Right atrium auricular region (tissue), 2 donors: ENCODE data around the gene ZCCHC7. TPM values are rescaled to one million over a fixed set of nuclear protein-coding genes. Genes with fewer than 3 reads are reported as not detected.

Experiments
- DNase-seq: peaks from one replicate; pipeline ENCODE4 v3.0.0-alpha.2; 2019; ENCODE audit warnings: low spot score
- H3K27ac ChIP-seq, 2 donors: fragments of 200-600 bp; sonication (generic); 1 replicate in 1 of 2; 2 replicates in 1 of 2; pipeline ENCODE4 v1.5.1; 2016 to 2019
- H3K27me3 ChIP-seq, 2 donors: fragments of 200-600 bp; sonication (generic); one replicate each; pipeline versions ENCODE4 v1.5.1 to v1.6.0; 2017 to 2019
- H3K36me3 ChIP-seq: fragments of 200-600 bp; sonication (generic); one replicate; pipeline ENCODE4 v1.5.1; 2016
- H3K4me1 ChIP-seq, 2 donors: fragments of 200-600 bp; sonication (generic); one replicate each; pipeline versions ENCODE4 v1.5.1 to v1.6.0; 2017 to 2019
- H3K4me3 ChIP-seq, 2 donors: fragments of 200-600 bp; sonication (generic); 1 replicate in 1 of 2; 2 replicates in 1 of 2; pipeline ENCODE4 v1.5.1; 2017 to 2019; ENCODE audit warnings: mild to moderate bottlenecking in 1 of 2, moderate library complexity in 1 of 2
- H3K9me3 ChIP-seq, 2 donors: fragments of 200-600 bp; sonication (generic); one replicate each; pipeline ENCODE4 v1.5.1; 2019
- CTCF ChIP-seq, 2 donors: fragments of 200-600 bp; sonication (generic); IDR thresholded peaks; one replicate each; pipeline ENCODE4 v1.5.1; 2019; ENCODE audit warnings: antibody characterized with exemption in 2 of 2
- total RNA-seq, 2 donors: library from RNA; depleted of rRNA; stranded (reverse); fragments of >200 nt; gene quantifications; one replicate each; pipeline ENCODE4 v1.1.0, GENCODE V29; 2016

ZCCHC7 gene
- total RNA-seq, 2 donors from 2014 or later, result 8.1 to 8.6 TPM

- Histone ChIP-seq H3K27ac (no peak overlapping the region), H3K36me3 (no peaks in the 10 kb centered on the region), H3K4me3 (no peak overlapping the region), H3K4me1 (no peaks in the 10 kb centered on the region), H3K27me3 (no peaks in the 10 kb centered on the region), H3K9me3 (no peaks in the 10 kb centered on the region)
- no peak for DNase-seq
- no peak for TF ChIP-seq CTCF (IDR thresholded peaks at IDR 0.05)
Observed at GRCh38 chr9:37364136-37364535, 243.8 kb downstream of the ZCCHC7 start.

- H3K36me3 ChIP-seq, result no peaks in the 10 kb centered on the region
- no peak for TF ChIP-seq CTCF (IDR thresholded peaks at IDR 0.05)
- H3K27ac ChIP-seq, result no peak overlapping the region
- no peaks in the 10 kb centered on the region for H3K4me1 ChIP-seq
- H3K9me3 ChIP-seq, result no peaks in the 10 kb centered on the region
- H3K27me3 ChIP-seq, result no peaks in the 10 kb centered on the region
- no peak overlapping the region for H3K4me3 ChIP-seq
- DNase-seq, result no peak
Observed at GRCh38 chr9:37364751-37365360, 244.5 kb downstream of the ZCCHC7 start.

GRCh38 chr9:37369671-37370070 lies 249.3 kb downstream of the ZCCHC7 start:
- H3K27me3 ChIP-seq, result no peaks in the 10 kb centered on the region
- no peaks in the 10 kb centered on the region for H3K9me3 ChIP-seq
- H3K4me3 ChIP-seq, result no peak overlapping the region
- TF ChIP-seq CTCF (IDR thresholded peaks at IDR 0.05), result no peak
- no peaks in the 10 kb centered on the region for H3K36me3 ChIP-seq
- no peaks in the 10 kb centered on the region for H3K4me1 ChIP-seq
- no peak for DNase-seq
- H3K27ac ChIP-seq, result no peak overlapping the region

- H3K4me3 ChIP-seq, result no peak overlapping the region
- no peaks in the 10 kb centered on the region for H3K36me3 ChIP-seq
- no peak for TF ChIP-seq CTCF (IDR thresholded peaks at IDR 0.05)
- H3K27me3 ChIP-seq, result no peaks in the 10 kb centered on the region
- no peaks in the 10 kb centered on the region for H3K4me1 ChIP-seq
- no peaks in the 10 kb centered on the region for H3K9me3 ChIP-seq
- no peak overlapping the region for H3K27ac ChIP-seq
- DNase-seq, result no peak
Observed at GRCh38 chr9:37370282-37370681, 249.9 kb downstream of the ZCCHC7 start.

- no peaks in the 10 kb centered on the region for H3K9me3 ChIP-seq
- no peak overlapping the region for H3K4me3 ChIP-seq
- H3K27ac ChIP-seq, result no peak overlapping the region
- DNase-seq, result no peak
- H3K36me3 ChIP-seq, result no peaks in the 10 kb centered on the region
- H3K4me1 ChIP-seq, result no peaks in the 10 kb centered on the region
- no peaks in the 10 kb centered on the region for H3K27me3 ChIP-seq
- TF ChIP-seq CTCF (IDR thresholded peaks at IDR 0.05), result no peak
Observed at GRCh38 chr9:37370968-37371563, 250.7 kb downstream of the ZCCHC7 start.
